DMS53 treated with DMSO at 0.1 percent for 48 hours (cell line): Measurements from ENCODE around the gene DNTTIP2.
"Not testable (repeated sequence)": the region's sequence is repeated elsewhere in the genome, so short reads cannot be mapped to it uniquely, and the experiment has no call there.

Experiments used
- DNase-seq: peaks from one replicate; lab custom pipeline; 2025; ENCODE audit not compliant: unreplicated experiment; lab: John Stamatoyannopoulos, UW

The DNTTIP2 gene

DNA sequence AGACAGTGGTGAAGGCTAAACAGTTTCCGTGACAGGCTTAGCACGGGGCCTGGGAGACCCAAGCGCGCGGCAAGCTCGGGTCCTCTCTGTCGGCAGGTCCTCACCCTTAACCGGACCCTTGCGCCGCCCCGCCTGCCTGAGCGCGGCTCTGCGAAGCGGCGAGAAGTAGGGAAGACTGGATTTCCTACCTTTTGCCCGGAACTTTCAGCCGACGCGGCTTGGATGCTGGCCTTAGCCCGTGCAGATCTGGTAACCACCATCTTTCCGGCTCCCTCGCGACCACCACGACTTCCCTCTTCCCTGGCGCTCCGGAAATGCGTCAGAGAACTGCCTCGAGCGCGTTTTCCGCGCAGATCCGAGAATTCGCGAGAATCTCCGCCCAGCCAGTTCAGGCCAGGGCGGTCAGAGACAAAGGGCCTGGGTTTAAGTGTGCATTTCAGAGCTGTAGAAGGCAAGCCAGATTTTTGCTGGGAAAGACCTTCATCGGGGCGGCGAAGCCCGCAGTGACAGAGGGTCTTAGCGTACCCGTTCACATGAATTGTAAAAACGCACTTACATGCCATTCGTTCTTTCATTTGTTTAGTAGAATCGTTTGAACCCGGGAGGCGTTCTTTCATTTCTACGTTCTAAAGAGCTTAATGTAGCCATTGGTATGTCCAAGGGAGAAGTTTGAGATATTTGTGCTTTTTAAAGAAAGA lies at the start of gene DNTTIP2:
DNTTIP2 (minus strand) TSS at position 318 of the 698 bp plus-strand sequence; CDS start at position 260, 58 bp downstream.
- DNase-seq: peak; percentile 94

DNA sequence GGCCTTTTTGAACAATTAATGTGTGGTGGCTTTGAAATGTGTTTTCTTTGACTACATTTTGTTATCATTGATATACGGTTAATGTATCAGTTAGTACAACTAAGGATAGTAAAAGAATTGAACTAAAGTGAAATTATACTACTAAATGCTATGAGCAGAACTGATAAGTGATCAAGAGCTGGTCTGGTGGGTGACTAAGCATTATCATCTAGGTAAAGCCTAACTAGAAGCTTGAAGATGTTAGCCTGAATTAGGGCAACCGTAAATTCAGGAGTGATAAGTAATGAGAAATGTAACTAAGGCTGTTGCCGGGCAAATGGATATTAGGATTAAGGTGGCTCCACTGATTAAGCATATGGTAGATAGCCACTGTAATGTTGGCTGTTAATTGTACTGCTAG lies 46.2 kb upstream of the DNTTIP2 start:
- no peak for DNase-seq

- DNase-seq: no peak
Observed at GRCh38 chr1:93919780-93920179, 40.8 kb upstream of the DNTTIP2 start.

GRCh38 chr1:93917302-93917701 lies 38.3 kb upstream of the DNTTIP2 start:
- DNase-seq: no peak

DNA sequence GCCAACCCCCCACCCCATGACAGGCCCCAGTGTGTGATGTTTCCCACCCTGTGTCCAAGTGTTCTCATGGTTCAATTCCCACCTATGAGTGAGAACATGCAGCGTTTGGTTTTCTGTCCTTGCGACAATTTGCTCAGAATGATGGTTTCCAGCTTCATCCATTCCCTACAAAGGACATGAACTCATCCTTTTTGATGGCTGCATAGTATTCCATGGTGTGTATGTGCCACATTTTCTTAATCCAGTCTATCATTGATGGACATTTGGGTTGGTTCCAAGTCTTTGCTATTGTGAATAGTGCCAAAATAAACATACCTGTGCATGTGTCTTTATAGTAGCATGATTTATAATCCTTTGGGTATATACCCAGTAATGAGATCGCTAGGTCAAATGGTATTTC lies 31.9 kb upstream of the DNTTIP2 start:
- not testable (repeated sequence) for DNase-seq

GRCh38 chr1:93910305-93910704 lies 31.3 kb upstream of the DNTTIP2 start:
- no peak for DNase-seq

GRCh38 chr1:93909146-93910050 lies 30.4 kb upstream of the DNTTIP2 start, which contains the start of gene GCLM:
Gene GCLM, minus strand, starts transcription at chr1:93909430. Its CDS starts 267 bp downstream, at chr1:93909163.
- DNase-seq: peak; percentile 97

- peak; percentile 49 for DNase-seq
Observed at GRCh38 chr1:93908394-93909145, 29.6 kb upstream of the DNTTIP2 start.

GRCh38 chr1:93907718-93908117 lies 28.7 kb upstream of the DNTTIP2 start:
- no peak for DNase-seq

- no peak for DNase-seq
Observed at GRCh38 chr1:93906480-93906879, 27.5 kb upstream of the DNTTIP2 start.

GRCh38 chr1:93905734-93906133 lies 26.7 kb upstream of the DNTTIP2 start:
- DNase-seq: no peak

DNA sequence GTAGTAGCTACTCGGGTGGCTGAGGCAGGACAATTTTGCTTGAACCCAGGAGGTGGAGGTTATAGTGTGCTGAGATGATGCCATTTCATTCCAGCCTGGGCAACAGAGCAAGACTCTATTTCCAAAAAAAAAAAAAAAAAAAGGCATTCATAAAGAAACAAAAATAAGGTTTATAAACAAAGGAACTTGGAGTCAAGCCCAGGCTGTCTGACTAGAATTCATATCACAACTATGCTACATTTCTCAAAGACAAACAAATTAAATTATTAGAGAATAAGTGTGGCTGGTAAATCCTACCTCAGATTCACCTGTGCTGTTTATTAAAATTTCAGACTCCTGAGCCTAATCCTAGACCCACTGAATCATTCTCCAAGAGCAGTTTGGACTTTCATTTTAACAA lies 26.0 kb upstream of the DNTTIP2 start:
- no peak for DNase-seq

DNA sequence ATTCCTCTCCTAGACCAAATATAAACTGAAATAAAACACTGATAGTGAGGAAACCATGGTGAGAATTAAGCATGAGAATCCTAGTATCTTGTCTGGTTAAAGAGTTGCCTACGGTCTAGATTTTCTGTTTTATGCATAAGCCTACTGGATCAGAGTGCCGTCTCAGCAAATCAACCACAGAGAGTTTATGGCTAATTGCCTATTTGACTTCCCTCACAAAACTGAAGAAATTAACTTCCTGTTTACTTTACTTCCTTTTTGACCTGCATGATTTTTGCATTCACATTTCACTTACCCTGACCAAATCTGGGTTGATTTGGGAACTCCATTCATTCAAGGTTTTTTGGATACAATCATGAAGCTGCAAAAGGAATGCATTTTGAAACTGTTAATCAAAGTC lies 25.2 kb upstream of the DNTTIP2 start:
- DNase-seq: no peak

DNA sequence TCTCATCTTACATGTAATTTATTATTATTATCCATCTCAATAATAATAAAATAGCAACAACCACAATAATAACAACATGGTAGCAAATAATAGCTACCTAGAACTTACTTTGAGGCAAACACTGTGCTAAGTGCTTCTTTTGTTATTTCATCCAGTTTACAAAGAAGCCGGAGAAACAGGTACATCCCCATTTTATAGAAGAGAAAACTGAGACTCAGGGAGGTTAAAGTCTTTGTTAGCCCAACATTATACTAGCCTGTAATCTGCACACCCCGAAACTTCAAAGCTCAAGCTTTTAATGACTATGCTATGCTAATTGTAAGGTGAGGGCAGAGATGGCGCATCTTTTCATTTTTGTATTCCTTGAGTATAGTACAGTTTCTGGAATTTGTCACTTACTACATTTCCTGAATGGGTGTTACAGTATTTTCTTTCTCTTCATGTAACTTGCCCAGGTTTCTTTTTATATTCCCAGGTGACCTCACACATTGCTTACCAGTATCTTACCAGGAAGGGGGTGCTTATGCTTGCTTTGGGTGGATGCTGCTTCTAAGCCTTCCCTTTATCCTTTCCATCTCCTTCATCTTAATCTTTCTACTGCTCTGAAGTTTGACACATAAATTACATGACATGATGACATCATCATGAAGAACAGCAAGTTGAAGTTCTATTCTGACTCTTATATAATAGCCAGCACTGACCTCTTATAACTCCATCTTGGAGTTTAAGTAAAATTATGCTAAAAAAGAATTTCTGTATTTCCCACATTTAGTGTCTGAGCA lies 21.9 kb upstream of the DNTTIP2 start:
- DNase-seq: no peak

- no peak for DNase-seq
Observed at GRCh38 chr1:93899543-93900207, 20.7 kb upstream of the DNTTIP2 start.

- no peak for DNase-seq
Observed at GRCh38 chr1:93888900-93889299, 9.9 kb upstream of the DNTTIP2 start.

DNA sequence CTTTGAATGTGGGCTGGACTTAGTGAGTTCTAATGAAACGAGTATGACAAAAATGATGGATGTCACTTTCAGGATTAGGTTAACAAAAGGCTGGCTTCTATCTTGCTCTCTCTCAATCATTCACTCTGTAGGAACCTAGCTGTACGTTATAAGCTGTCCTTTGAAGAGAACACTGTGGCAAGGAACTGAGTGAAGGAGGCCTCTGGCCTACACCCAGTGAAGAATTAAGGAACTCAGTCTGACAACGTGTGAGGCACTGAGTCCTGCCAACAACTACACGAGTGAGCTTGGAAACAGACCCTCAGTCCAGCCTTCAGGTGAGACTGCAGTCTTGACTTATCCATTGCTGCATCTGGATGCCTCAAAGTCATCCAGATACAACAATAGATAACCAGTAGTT lies 3.3 kb upstream of the DNTTIP2 start:
- no peak for DNase-seq

- DNase-seq: no peak
Observed at GRCh38 chr1:93880731-93881130, 1.7 kb upstream of the DNTTIP2 start.

- DNase-seq: peak; percentile 45
Observed at GRCh38 chr1:93878501-93878888, 511 bp downstream of the DNTTIP2 start.

GRCh38 chr1:93877529-93877928 lies 1.5 kb downstream of the DNTTIP2 start:
- no peak for DNase-seq
